SK-N-SH (cell line): ENCODE data around the gene COX10.

Experiments
- RAD21 ChIP-seq: IDR thresholded peaks from 2 replicates; pipeline ENCODE4 v1.6.1; 2012; ENCODE audit warnings: mild to moderate bottlenecking, low read length
- RFX5 ChIP-seq: IDR thresholded peaks from 2 replicates; pipeline ENCODE4 v1.6.1; 2012; ENCODE audit warnings: mild to moderate bottlenecking, improper control_type of control experiment, low read length
- SMC3 ChIP-seq: IDR thresholded peaks from 2 replicates; pipeline ENCODE4 v1.6.1; 2012; ENCODE audit warnings: low read depth, low read length, improper control_type of control experiment
- TAF1 ChIP-seq: IDR thresholded peaks from 2 replicates; pipeline ENCODE4 v1.6.1; 2012; ENCODE audit warnings: low read depth, mild to moderate bottlenecking, low read length, moderate library complexity, borderline replicate concordance
- YY1 ChIP-seq: IDR thresholded peaks from 2 replicates; pipeline ENCODE4 v1.4.0; 2012; ENCODE audit warnings: low read depth, mild to moderate bottlenecking
- TF ChIP-seq, protein P1 (sequence below): fragments of 150-350 bp; IDR thresholded peaks from 2 replicates; pipeline ENCODE4 v1.6.1; 2017; ENCODE audit warnings: antibody characterized with exemption, low read length, low read depth, borderline replicate concordance
- TF ChIP-seq, protein P2 (sequence below): fragments of 200-600 bp; sonication (generic); IDR thresholded peaks from 2 replicates; pipeline ENCODE4 v1.6.1; 2017; ENCODE audit warnings: antibody characterized with exemption, mild to moderate bottlenecking, moderate library complexity

DNA sequence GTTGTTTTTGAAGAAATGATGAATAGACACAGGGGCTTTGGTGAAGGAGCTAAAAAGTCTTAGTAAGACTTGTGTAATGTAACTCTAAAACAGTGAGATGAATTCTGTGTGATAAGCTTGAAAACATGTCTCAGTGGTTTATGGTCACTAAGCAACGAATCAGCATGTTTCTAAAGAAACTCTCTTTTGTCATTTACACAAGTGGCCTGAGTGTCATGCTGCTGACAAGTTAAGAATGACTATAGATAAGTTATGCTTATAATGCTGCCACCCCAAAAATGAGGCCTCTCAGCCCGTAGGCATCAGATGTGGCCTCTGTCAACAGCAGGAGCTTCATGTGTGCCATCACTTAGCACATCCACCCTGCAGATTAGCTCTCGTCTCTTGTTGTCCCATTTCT is 8.7 kb downstream of the COX10 start:
- TF ChIP-seq TAF1 = no peak
- TF ChIP-seq RFX5 = no peak
- no peak for TF ChIP-seq SMC3
- TF ChIP-seq YY1 = no peak
- TF ChIP-seq, protein P1, sequence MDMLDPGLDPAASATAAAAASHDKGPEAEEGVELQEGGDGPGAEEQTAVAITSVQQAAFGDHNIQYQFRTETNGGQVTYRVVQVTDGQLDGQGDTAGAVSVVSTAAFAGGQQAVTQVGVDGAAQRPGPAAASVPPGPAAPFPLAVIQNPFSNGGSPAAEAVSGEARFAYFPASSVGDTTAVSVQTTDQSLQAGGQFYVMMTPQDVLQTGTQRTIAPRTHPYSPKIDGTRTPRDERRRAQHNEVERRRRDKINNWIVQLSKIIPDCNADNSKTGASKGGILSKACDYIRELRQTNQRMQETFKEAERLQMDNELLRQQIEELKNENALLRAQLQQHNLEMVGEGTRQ = no peak
- TF ChIP-seq, protein P2, sequence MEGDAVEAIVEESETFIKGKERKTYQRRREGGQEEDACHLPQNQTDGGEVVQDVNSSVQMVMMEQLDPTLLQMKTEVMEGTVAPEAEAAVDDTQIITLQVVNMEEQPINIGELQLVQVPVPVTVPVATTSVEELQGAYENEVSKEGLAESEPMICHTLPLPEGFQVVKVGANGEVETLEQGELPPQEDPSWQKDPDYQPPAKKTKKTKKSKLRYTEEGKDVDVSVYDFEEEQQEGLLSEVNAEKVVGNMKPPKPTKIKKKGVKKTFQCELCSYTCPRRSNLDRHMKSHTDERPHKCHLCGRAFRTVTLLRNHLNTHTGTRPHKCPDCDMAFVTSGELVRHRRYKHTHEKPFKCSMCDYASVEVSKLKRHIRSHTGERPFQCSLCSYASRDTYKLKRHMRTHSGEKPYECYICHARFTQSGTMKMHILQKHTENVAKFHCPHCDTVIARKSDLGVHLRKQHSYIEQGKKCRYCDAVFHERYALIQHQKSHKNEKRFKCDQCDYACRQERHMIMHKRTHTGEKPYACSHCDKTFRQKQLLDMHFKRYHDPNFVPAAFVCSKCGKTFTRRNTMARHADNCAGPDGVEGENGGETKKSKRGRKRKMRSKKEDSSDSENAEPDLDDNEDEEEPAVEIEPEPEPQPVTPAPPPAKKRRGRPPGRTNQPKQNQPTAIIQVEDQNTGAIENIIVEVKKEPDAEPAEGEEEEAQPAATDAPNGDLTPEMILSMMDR = no peak
- no peak for TF ChIP-seq RAD21
